Measurements from ENCODE around the gene EPHA1.
"Not testable (repeated sequence)": the region's sequence is repeated elsewhere in the genome, so short reads cannot be mapped to it uniquely, and the experiment has no call there.

The EPHA1 gene

DNA sequence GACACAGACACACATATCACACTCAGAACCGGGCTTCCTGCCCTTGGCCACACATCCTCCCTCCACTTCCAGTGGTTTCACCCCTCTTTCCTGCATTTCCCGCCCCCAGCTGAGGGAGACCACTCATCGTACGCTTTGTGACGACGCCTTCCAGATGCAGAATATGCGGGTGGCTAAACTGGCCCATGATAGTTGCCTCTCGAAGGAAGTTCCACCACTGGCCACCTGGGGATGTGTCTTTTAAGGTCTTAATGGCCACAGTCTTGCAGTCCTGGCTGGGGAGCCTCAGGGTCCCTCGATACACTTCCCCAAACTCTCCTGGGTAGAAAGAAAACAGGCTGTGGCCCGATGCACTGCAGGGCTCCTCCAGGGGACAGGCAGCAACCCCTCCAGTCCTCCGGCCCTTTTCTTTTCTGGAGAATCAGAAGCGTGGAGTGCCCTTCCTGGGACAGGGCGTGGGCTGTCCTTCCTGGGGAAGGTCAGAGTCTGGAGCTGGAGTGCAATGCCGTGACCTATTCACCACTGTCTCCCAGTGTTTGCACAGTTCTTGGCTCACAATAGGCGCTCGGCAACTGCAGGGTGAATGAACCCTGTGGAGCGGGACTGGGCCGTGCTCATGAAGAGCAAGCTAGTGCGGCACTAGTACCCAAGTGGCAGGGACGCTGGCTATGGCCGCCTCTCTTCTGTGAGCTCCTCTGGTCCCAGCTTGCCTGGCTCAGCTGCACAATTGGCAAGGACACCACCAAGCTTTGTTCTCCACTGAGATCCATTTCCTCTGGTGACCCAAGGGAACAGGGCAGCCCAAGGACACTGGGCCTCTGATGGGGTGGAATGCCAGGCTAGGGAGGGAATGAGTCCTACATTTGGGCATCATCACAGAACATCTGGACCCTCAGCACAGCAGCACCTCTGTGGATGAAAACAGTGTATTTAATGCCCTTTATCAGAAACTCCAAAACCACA, 13.2 kb downstream of the EPHA1 start:
- Histone ChIP-seq H3K9me3 (ENCODE audit: low read depth, low read length) (no peaks in the 10 kb centered on the region), H3K9ac (ENCODE audit: insufficient read length) (no peak overlapping the region), H3K36me3 (ENCODE audit: insufficient read depth, low read length) (no peaks in the 10 kb centered on the region; the same call in 1 of the 2 replicates), H3K27ac (no peak overlapping the region), H3K4me3 (no peak overlapping the region)
- TF ChIP-seq EZH2 (IDR thresholded peaks at IDR 0.05) (no peak), FOXP2 (optimal IDR thresholded peaks at IDR 0.05; ENCODE audit: control extremely low read depth, extremely low read length, insufficient read depth) (no peak), POLR2AphosphoS5 (IDR thresholded peaks at IDR 0.05; ENCODE audit: borderline replicate concordance, low read depth, low read length) (no peak)
- no peak for DNase-seq (ENCODE audit: low read depth, low spot score)

DNA sequence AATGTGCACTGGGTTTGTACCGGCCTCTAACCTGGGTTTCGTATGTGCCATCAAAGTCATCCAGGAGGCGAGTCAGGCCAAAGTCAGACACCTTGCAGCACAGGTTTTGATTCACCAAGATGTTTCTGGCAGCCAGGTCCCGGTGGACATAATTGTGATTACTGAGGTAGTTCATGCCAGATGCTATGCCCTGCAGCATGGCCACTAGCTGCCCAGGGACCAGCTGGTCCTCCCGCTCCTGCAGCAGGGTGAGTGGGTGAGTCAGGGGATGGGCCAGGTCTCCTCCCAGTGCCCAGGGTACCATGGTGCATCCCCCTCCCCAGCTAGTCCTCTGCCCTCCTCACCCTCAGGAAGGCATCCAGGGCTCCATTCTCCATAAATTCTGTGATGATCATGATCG, 13.9 kb downstream of the EPHA1 start:
- Histone ChIP-seq H3K27ac (no peak overlapping the region), H3K9me3 (ENCODE audit: low read depth, low read length) (no peaks in the 10 kb centered on the region), H3K9ac (ENCODE audit: insufficient read length) (no peak overlapping the region), H3K4me3 (no peak overlapping the region), H3K36me3 (ENCODE audit: insufficient read depth, low read length) (no peaks in the 10 kb centered on the region; the same call in 1 of the 2 replicates)
- TF ChIP-seq FOXP2 (optimal IDR thresholded peaks at IDR 0.05; ENCODE audit: control extremely low read depth, extremely low read length, insufficient read depth), result no peak
- no peak for TF ChIP-seq POLR2AphosphoS5 (IDR thresholded peaks at IDR 0.05; ENCODE audit: borderline replicate concordance, low read depth, low read length)
- no peak for DNase-seq (ENCODE audit: low read depth, low spot score)

DNA sequence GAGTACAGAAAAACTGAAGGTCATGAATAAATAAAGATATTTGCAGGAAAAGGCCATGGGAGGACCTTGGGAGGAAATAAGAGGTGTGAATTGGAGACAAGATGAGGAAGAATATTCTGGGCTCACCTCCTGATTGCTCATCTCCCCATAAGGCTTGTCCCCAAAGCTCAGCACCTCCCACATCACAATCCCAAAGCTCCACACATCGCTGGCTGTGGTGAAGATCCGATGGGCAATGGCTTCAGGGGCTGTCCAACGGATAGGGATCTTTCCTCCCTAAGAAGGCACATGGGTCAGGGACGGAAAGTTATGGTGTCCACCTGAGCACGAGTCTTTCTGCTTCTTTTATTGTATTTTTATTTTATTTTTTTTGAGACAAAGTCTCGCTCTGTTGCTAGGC, 14.6 kb downstream of the EPHA1 start:
- Histone ChIP-seq H3K27ac (no peak overlapping the region), H3K9me3 (ENCODE audit: low read depth, low read length) (no peaks in the 10 kb centered on the region), H3K9ac (ENCODE audit: insufficient read length) (no peak overlapping the region), H3K36me3 (ENCODE audit: insufficient read depth, low read length) (peaks cover 3% of the 10 kb centered on the region; the same call in 1 of the 2 replicates), H3K4me3 (no peak overlapping the region)
- TF ChIP-seq FOXP2 (optimal IDR thresholded peaks at IDR 0.05; ENCODE audit: control extremely low read depth, extremely low read length, insufficient read depth), result no peak
- TF ChIP-seq EZH2 (IDR thresholded peaks at IDR 0.05), result no peak
- TF ChIP-seq POLR2AphosphoS5 (IDR thresholded peaks at IDR 0.05; ENCODE audit: borderline replicate concordance, low read depth, low read length), result no peak
- no peak for DNase-seq (ENCODE audit: low read depth, low spot score)

DNA sequence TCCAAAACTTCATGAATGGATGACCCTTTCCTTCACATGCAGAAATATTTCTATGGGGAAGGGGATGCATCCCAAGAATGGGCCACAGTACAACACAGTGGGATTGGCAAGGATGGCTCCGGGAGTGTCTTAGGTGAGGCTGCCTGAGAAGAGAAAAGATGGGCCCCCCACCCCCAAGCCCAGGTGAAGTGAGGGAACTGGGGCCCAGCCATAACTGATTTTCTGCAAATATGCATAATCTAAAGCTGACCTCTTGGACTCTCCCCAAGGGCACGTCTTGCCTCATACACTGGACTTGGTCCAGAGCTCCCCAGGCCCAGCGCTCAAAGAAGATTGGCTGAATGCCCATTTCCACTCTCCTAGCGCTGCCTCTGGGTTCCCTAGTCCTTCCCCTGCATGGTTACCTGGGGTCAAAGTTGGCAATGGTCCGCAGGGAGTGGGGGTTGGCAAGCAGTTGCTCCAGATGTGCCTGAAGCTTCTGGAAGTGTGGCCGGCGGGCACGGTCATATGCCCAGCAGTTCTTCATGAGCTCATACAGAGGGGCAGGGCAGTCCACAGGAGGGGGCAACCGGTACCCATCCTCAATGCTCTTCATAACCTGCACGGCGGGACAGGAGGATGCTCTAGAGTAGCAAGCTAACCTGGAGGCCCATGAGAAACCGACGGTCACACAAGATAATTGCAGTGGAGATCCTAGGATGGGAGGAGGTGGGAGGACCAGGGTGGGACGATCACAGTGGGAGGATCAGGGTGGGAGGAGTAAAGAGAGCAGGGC, 15.2 kb downstream of the EPHA1 start:
- Histone ChIP-seq H3K4me3 (no peak overlapping the region), H3K9me3 (ENCODE audit: low read depth, low read length) (no peaks in the 10 kb centered on the region), H3K27ac (no peak overlapping the region), H3K36me3 (ENCODE audit: insufficient read depth, low read length) (peaks cover 8% of the 10 kb centered on the region; the same call in 1 of the 2 replicates), H3K9ac (ENCODE audit: insufficient read length) (no peak overlapping the region)
- TF ChIP-seq POLR2AphosphoS5 (IDR thresholded peaks at IDR 0.05; ENCODE audit: borderline replicate concordance, low read depth, low read length), result no peak
- TF ChIP-seq EZH2 (IDR thresholded peaks at IDR 0.05), result no peak
- TF ChIP-seq FOXP2 (optimal IDR thresholded peaks at IDR 0.05; ENCODE audit: control extremely low read depth, extremely low read length, insufficient read depth), result no peak
- DNase-seq (ENCODE audit: low read depth, low spot score), result no peak

DNA sequence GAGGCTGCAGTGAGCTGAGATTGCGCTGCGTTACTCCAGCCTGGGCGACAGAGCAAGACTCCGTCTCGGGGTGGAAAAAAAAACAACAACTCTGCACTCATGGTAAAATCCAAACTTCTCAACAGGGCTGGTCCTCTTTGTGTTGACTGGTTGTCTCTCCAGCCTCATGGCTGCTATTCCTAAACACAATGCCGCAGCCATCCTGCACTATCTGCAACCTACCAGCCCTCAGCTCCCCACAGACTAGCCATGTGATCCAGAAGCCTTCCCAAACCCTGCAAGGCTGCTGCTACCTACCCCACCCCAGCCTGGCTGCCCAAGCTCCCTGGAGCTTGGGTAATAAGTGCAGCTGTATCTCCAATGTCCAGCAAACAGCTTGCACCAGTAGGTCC, 15.8 kb downstream of the EPHA1 start:
- TF ChIP-seq EZH2 (IDR thresholded peaks at IDR 0.05), result no peak
- no peak for TF ChIP-seq POLR2AphosphoS5 (IDR thresholded peaks at IDR 0.05; ENCODE audit: borderline replicate concordance, low read depth, low read length)
- no peak for TF ChIP-seq FOXP2 (optimal IDR thresholded peaks at IDR 0.05; ENCODE audit: control extremely low read depth, extremely low read length, insufficient read depth)
- peaks cover 8% of the 10 kb centered on the region; the same call in 1 of the 2 replicates for H3K36me3 ChIP-seq (ENCODE audit: insufficient read depth, low read length)
- no peak overlapping the region for H3K9ac ChIP-seq (ENCODE audit: insufficient read length)
- no peak for DNase-seq (ENCODE audit: low read depth, low spot score)
- H3K9me3 ChIP-seq (ENCODE audit: low read depth, low read length), result no peaks in the 10 kb centered on the region
- H3K27ac ChIP-seq, result no peak overlapping the region
- H3K4me3 ChIP-seq, result no peak overlapping the region

- H3K9ac ChIP-seq (ENCODE audit: insufficient read length); DNase-seq (ENCODE audit: low read depth, low spot score); H3K4me3 ChIP-seq; H3K36me3 ChIP-seq (ENCODE audit: insufficient read depth, low read length); H3K27ac ChIP-seq; H3K9me3 ChIP-seq (ENCODE audit: low read depth, low read length): not testable (repeated sequence)
These were observed 16.2 kb downstream of the EPHA1 start for GRCh38 chr7:143392427-143392826.

DNA sequence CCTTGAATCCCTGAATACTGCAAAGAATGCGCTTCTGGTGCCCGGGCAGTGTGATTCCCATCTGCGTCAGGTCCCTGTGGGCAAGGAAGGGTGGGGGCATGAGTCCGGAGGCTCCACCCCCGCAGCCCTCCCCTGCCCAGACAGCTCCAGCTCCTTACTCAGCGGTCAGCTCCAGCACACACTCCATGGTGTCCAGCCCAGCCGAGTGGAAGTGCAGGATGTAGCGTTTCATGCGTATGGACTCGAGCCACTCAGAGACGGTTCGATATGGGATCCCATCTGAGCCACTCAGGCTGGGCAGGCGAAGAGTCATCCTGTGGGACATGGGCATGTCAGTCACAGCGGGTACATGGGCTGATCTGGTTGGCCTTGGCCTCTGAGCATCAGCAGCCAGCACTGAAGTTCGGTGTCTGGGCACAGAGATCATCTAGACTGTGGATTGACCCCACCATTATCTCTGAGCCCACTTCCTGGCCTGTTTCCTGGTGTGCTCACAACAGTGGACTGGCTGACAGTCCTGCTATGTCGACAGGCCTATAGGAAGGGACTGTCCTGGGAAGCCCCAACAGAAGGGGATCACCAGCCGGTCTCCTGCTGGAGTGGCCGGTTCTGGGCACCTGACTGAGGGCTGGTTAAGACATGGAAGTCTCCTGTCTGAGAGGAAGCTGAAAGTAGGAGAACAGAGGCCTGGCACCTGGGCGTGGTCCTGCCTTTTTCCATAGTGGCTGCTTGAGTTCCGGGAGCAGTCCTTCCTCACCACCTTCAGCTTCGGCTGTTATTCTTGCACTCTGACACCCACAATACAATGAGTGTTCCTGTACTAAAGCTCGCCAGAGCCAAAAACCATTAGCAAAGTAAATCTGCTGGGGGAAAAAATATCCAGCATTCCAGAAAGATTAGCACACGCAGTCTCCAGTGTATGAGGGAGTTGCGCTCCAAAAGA, 16.9 kb downstream of the EPHA1 start:
- no peaks in the 10 kb centered on the region for H3K9me3 ChIP-seq (ENCODE audit: low read depth, low read length)
- no peak for TF ChIP-seq FOXP2 (optimal IDR thresholded peaks at IDR 0.05; ENCODE audit: control extremely low read depth, extremely low read length, insufficient read depth)
- no peak for TF ChIP-seq POLR2AphosphoS5 (IDR thresholded peaks at IDR 0.05; ENCODE audit: borderline replicate concordance, low read depth, low read length)
- TF ChIP-seq EZH2 (IDR thresholded peaks at IDR 0.05), result no peak
- H3K27ac ChIP-seq, result no peak overlapping the region
- H3K9ac ChIP-seq (ENCODE audit: insufficient read length), result no peak overlapping the region
- peaks cover 8% of the 10 kb centered on the region; the same call in 1 of the 2 replicates for H3K36me3 ChIP-seq (ENCODE audit: insufficient read depth, low read length)
- no peak overlapping the region for H3K4me3 ChIP-seq
- DNase-seq (ENCODE audit: low read depth, low spot score), result no peak
